ENCODE measurements around the gene PTGER4. TPM values are rescaled to one million over a fixed set of nuclear protein-coding genes. Genes with fewer than 3 reads are reported as not detected.
"Not testable (repeated sequence)": the region's sequence is repeated elsewhere in the genome, so short reads cannot be mapped to it uniquely, and the experiment has no call there.

The PTGER4 gene
- total RNA-seq, 1 donor from 2014 or later: 19.4 TPM

DNA sequence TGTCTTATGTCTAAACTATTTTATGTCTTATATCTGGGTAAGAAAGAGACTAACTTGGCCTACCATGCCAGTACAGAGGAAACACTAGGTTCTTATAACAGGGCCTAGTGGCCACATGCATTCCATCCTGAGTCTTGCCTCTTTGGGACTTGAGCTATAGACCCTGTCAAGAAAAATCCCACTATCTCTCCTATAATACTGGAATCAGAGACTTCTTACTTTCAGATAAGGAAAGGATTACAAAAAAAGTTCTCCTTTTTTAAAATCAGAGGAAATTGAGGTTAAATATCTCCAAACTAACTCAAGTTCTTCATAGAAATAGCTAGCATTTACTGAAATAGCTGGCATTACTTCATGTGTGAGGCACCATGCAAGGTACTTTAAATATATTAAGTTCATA lies 34.3 kb downstream of the PTGER4 start:
- intact Hi-C loops (cut with DNase I): no loop called here
- no peak for DNase-seq (ENCODE audit: extremely low spot score in 2 of 2)

DNA sequence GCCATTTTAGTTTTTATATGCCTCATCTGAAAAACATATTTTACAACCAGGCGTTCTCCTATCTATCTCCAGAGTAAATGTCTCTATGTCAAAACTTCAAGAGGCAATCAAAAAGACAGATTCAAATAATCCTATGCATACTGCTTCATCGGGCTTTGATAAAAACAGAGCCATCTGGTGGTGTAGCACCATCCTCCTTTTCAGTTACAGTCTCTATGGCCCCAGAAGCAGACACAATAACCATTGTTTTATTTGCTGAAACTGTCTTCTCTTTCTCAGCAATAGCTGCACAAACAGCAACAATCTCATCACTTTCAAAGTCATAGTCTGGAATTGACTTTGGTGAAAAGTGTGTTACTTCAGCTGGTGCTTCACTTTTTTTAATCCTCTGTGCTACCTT lies 36.3 kb downstream of the PTGER4 start:
- TF ChIP-seq POLR2AphosphoS5 (IDR thresholded peaks at IDR 0.05; ENCODE audit: insufficient read depth in 1 of 2, low read depth in 1 of 2): no peak
- no peak for TF ChIP-seq POLR2A (IDR thresholded peaks at IDR 0.05)
- TF ChIP-seq, protein P1, sequence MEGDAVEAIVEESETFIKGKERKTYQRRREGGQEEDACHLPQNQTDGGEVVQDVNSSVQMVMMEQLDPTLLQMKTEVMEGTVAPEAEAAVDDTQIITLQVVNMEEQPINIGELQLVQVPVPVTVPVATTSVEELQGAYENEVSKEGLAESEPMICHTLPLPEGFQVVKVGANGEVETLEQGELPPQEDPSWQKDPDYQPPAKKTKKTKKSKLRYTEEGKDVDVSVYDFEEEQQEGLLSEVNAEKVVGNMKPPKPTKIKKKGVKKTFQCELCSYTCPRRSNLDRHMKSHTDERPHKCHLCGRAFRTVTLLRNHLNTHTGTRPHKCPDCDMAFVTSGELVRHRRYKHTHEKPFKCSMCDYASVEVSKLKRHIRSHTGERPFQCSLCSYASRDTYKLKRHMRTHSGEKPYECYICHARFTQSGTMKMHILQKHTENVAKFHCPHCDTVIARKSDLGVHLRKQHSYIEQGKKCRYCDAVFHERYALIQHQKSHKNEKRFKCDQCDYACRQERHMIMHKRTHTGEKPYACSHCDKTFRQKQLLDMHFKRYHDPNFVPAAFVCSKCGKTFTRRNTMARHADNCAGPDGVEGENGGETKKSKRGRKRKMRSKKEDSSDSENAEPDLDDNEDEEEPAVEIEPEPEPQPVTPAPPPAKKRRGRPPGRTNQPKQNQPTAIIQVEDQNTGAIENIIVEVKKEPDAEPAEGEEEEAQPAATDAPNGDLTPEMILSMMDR (IDR thresholded peaks at IDR 0.05): no peak
- intact Hi-C loops (cut with DNase I): no loop called here
- no peak overlapping the region for H3K4me3 ChIP-seq
- no peaks in the 10 kb centered on the region for H3K4me1 ChIP-seq
- DNase-seq (ENCODE audit: extremely low spot score in 2 of 2): no peak
- H3K36me3 ChIP-seq: no peaks in the 10 kb centered on the region
- H3K9me3 ChIP-seq: no peaks in the 10 kb centered on the region
- no peaks in the 10 kb centered on the region for H3K27me3 ChIP-seq
- no peak overlapping the region for H3K27ac ChIP-seq

More for the DNA sequence above, 34.3 kb downstream of the PTGER4 start:
- H3K36me3 ChIP-seq: no peaks in the 10 kb centered on the region
- no peaks in the 10 kb centered on the region for H3K9me3 ChIP-seq
- no peaks in the 10 kb centered on the region for H3K27me3 ChIP-seq
- no peak overlapping the region for H3K27ac ChIP-seq
- TF ChIP-seq, protein P1 (IDR thresholded peaks at IDR 0.05): no peak
- no peak for TF ChIP-seq POLR2AphosphoS5 (IDR thresholded peaks at IDR 0.05; ENCODE audit: insufficient read depth in 1 of 2, low read depth in 1 of 2)
- TF ChIP-seq POLR2A (IDR thresholded peaks at IDR 0.05): no peak
- H3K4me1 ChIP-seq: no peaks in the 10 kb centered on the region
- no peak overlapping the region for H3K4me3 ChIP-seq

DNA sequence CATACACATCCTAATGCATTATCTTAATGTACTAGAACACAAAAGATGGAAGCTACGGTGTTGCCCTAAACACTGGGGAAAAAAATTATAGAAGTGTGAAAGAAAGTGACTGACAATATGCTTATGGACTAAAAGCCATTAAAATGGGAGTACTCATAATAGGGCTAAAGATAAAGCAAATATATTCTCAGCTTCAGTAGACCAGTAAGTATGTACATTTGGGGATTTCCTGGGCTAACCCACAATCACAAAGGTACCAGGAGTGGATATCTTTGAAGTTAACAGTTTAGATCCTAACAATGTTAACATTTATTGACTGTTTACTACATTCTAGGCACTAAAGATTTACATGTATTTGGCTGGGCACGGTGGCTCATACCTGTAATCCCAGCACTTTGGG lies 36.9 kb downstream of the PTGER4 start:
- Histone ChIP-seq H3K27ac (no peak overlapping the region), H3K36me3 (peaks cover 0 to 5% of the 10 kb centered on the region in 2 donors), H3K4me3 (no peak overlapping the region), H3K27me3 (no peaks in the 10 kb centered on the region), H3K4me1 (no peaks in the 10 kb centered on the region), H3K9me3 (no peaks in the 10 kb centered on the region)
- TF ChIP-seq, protein P1 (IDR thresholded peaks at IDR 0.05): no peak
- TF ChIP-seq POLR2A (IDR thresholded peaks at IDR 0.05): no peak
- no peak for TF ChIP-seq POLR2AphosphoS5 (IDR thresholded peaks at IDR 0.05; ENCODE audit: insufficient read depth in 1 of 2, low read depth in 1 of 2)
- DNase-seq (ENCODE audit: extremely low spot score in 2 of 2): no peak
- intact Hi-C loops (cut with DNase I): no loop called here

DNA sequence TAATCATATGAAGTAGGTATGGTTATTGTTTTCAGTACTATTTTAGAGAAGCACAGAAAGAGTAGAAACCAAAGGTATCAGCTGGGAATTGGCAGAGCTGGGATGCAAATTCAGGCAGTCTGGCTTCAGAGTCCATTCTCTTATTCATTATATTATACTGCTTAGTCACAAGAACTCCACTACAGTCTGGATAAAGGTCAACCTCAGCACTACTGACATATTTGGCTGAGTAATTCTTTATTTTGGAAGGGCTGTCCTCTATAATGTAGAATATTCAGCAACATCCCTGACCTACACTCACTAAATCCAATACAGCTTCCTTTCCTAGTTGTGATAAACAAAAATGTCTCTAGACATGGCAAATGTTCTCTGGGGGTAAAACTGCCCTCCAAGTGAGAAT lies 37.6 kb downstream of the PTGER4 start:
- no peak for DNase-seq (ENCODE audit: extremely low spot score in 2 of 2)
- TF ChIP-seq POLR2A (IDR thresholded peaks at IDR 0.05) (no peak), POLR2AphosphoS5 (IDR thresholded peaks at IDR 0.05; ENCODE audit: insufficient read depth in 1 of 2, low read depth in 1 of 2) (no peak)
- TF ChIP-seq, protein P1 (IDR thresholded peaks at IDR 0.05): no peak

DNA sequence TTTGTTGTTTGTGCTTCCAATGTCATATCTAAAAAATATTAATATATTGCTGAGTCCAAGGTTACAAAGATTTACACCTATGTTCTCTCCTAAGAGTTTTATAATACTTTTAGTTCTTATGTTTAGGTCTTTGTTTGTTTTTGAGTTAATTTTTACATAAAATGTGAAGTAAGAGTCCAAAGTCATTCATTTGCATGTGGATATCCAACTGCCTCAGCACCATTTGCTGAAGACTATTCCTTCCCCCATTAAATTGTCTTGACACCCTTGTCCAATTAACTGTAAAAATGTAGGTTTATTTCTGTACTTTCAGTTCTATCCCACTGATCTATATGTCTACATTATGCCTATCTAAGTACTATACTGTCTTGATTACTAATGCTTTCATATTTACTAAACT lies 40.4 kb downstream of the PTGER4 start:
- Histone ChIP-seq H3K9me3 (no peaks in the 10 kb centered on the region), H3K27me3 (no peaks in the 10 kb centered on the region), H3K36me3 (peaks cover 0 to 21% of the 10 kb centered on the region in 2 donors), H3K4me3 (no peak overlapping the region), H3K4me1 (no peaks in the 10 kb centered on the region), H3K27ac (no peak overlapping the region)
- no peak for DNase-seq (ENCODE audit: extremely low spot score in 2 of 2)
- intact Hi-C loops (cut with DNase I): no loop called here
- TF ChIP-seq POLR2AphosphoS5 (IDR thresholded peaks at IDR 0.05; ENCODE audit: insufficient read depth in 1 of 2, low read depth in 1 of 2) (no peak), POLR2A (IDR thresholded peaks at IDR 0.05) (no peak)
- TF ChIP-seq, protein P1 (IDR thresholded peaks at IDR 0.05): no peak

More for the DNA sequence above, 37.6 kb downstream of the PTGER4 start:
- no peak overlapping the region for H3K27ac ChIP-seq
- H3K4me3 ChIP-seq: no peak overlapping the region
- H3K36me3 ChIP-seq: peaks cover 0 to 11% of the 10 kb centered on the region in 2 donors
- intact Hi-C loops (cut with DNase I): no loop called here
- H3K4me1 ChIP-seq: no peaks in the 10 kb centered on the region
- H3K27me3 ChIP-seq: no peaks in the 10 kb centered on the region
- no peaks in the 10 kb centered on the region for H3K9me3 ChIP-seq

DNA sequence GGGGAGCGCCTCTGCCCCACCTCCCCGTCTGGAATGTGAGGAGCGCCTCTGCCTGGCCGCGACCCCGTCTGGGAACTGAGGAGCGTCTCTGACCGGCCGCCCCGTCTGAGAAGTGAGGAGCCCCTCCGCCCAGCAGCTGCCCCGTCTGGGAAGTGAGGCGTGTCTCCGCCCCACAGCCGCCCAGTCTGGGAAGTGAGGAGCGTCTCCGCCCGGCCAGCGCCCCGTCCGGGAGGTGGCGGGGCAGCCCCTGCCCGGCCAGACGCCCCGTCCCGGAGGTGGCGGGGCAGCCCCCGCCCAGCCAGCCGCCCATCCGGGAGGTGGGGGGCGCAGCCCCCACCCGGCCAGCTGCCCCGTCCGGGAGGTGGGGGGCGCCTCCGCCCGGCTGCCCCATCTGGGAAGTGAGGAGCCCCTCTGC lies 42.8 kb downstream of the PTGER4 start:
- DNase-seq (ENCODE audit: extremely low spot score in 2 of 2): not testable (repeated sequence)
- H3K36me3 ChIP-seq: peaks cover 0 to 24% of the 10 kb centered on the region in 2 donors

More for the DNA sequence above, 42.8 kb downstream of the PTGER4 start:
- H3K27me3 ChIP-seq; H3K4me3 ChIP-seq; intact Hi-C loops (cut with DNase I); H3K9me3 ChIP-seq; H3K27ac ChIP-seq; H3K4me1 ChIP-seq: not testable (repeated sequence)
